HG03045 (cell line): ENCODE measurements around the gene SAE1.
"Not testable (repeated sequence)": the region's sequence is repeated elsewhere in the genome, so short reads cannot be mapped to it uniquely, and the experiment has no call there.

Experiments
- ATAC-seq: cut with Tn5 transposase; IDR thresholded peaks from one replicate; pipeline ENCODE4 v1.9.1; 2021; ENCODE audit warnings: mild to moderate bottlenecking, moderate library complexity; ENCODE audit not compliant: unreplicated experiment

SAE1 gene

DNA sequence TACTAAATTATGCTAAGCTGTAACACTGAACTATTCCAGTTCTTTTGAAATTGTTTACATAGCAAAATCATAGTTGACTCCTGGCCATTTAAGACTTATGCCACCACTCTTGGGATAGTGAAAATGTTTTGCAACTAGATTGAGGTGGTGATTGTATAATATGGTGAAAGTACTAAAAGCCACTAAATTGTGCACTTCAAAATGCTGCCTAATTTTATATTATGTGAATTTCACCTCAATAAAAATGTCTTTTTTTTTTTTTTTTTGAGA is 5.0 kb upstream of the SAE1 start:
- ATAC-seq = no peak

DNA sequence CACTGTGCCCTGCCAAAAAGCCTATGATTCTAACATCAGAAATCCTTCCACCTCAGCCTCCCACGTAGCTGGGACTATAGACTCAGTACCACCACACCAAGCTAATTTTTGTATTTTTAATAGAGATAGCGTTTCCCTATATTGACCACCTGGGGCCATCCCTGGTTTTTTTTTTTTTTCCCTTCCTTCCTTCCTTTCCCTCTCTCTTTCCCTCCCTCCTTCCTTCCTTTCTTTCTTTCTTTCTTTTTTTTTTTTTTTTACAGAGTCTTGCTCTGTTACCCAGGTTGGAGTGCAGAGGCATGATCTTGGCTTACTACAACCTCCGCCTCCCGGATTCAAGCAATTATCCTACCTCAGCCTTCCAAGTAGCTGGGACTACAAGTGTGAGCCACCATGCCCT is 1.1 kb upstream of the SAE1 start:
- ATAC-seq = no peak

DNA sequence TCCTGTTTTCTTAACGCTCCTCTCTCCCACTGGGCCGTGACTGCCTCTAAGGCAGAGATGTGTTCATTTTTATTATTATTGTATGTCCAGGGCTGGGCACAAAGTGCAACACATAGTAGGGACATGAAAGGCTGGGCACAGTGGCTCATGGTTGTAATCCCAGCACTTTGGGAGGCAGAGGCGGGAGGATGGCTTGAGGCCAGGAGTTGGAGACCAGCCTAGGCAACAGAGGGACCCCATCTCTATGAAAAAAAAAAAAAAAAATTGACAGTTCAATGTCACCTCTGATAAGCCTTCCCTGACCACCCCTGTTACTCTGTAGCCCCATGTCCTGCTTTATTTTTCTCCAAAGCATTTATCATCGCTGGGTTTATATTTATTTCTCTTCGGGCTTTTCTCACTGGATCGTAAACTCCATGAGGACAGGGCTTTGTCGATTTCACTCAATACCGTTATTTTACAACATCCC is 481 bp upstream of the SAE1 start:
- no peak for ATAC-seq

DNA sequence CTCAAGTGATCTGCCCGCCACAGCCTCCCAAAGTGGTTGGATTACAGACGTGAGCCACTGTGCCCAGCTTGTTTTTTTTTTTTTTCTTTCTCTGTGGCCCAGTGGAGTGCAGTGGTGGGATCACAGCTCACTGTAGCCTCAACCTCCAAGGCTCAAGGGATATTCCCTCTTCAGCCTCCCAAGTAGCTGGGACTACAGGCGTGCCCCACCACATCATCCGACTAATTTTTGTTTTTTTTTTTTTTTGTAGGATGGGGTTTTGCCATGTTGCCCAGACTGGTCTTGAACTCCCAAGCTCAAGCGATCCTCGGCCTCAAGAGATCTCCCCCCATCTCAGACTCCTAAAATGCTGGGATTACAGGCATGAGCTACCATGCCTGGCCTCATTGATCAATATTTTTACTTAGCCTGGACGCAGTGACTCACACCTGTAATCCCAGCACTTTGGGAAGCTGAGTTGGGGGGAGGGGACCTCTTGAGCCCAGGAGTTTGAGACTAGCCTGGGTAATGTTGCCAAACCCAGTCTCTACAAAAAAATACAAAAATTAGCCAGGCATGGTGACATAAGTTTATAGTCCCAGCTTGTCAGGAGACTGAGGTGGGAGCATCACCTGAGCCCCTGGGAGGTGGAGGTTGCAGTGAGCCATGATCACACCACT is 1.7 kb downstream of the SAE1 start:
- ATAC-seq = no peak

DNA sequence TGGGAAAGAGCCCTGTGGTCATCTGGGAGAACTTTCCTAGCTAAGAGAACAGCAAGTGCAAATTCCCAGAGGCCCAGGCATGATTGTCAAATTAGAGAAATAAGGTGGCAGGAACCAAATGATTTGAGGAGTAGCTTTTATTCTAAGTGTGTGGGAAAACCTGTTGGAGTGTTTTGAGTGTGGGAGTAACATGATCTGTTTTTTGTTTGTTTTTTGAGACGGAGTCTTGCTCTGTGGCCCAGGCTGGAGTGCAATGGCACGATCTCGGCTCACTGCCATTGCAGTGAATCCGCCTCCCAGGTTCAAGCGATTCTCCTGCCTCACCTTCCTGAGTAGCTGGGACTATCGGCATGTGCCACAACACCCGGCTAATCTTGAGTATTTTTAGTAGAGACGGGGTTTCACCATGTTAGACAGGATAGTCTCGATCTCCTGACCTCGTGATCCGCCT is 2.4 kb downstream of the SAE1 start:
- ATAC-seq = no peak

DNA sequence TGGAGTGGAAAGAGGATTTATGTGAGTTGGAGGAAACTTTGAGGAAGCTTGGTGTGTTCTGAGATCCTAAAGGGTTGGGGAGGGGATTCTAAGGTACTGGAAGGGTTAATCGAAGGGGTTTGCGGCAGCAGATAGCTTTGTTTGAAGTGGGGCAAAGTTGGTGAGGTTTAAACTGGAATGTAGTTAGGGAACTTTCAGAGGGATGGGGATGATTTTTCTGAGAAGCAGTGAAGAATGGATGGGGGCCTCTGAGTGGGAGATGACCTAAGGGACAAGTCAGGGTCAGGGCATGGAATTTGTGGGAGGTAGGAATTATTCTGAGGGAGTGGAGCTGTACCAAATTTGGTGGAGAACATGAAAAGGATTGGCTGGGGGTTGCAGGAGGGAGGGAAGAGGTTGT is 3.9 kb downstream of the SAE1 start:
- no peak for ATAC-seq

DNA sequence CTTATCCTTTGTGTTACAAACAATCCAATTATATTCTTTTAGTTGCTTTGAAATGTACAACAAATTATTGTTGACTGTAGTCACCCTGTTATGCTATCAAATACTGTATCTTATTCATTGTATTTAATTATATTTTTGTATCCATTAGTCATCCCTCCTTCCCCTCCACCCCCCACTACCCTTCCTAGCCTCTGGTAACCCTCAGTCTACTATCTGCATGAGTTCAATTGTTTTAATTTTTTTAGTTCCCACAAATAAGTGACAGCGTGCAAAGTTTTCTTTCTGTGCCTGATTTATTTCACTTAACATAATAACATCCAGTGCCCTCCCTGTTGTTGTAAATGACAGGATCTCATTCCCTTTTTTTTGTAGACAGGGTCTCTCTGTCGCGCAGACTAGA is 4.5 kb downstream of the SAE1 start:
- ATAC-seq = no peak

DNA sequence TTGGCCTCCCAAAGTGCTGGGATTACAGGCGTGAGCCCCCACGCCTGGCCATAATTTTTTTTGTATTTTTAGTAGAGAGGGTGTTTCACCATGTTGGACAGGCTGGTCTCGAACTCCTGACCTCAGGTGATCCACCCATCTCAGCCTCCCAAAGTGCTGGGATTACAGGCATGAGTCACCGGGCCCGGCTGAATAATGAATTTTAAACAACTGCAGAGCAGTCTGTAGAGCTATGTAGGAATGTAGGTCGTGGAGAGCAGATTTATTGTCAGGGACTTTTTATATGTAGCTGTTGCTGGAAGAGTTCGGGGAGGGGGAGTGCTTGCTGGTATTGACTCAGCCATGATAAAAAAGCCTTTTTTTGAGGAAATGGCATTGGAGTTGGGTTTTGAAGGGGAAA is 10.6 kb downstream of the SAE1 start:
- ATAC-seq = not testable (repeated sequence)

DNA sequence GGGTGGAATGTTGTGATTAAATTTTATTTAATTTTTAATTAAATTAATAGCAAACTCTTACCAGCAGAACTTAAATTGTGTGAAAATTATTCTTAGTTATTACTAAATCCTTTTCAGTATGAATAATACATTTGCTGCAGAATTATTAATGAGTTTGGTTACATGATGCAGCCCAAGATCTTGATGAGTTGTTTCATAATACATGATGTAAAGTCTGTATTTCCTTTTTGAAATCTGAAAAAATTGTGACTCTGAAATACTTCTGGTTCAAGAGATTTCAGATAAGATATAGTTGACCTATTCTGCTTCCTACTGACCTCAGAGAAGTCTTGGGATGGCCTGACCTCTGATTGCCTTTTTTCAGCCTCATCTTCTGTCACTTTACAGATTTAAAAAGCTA is 11.1 kb downstream of the SAE1 start:
- no peak for ATAC-seq

DNA sequence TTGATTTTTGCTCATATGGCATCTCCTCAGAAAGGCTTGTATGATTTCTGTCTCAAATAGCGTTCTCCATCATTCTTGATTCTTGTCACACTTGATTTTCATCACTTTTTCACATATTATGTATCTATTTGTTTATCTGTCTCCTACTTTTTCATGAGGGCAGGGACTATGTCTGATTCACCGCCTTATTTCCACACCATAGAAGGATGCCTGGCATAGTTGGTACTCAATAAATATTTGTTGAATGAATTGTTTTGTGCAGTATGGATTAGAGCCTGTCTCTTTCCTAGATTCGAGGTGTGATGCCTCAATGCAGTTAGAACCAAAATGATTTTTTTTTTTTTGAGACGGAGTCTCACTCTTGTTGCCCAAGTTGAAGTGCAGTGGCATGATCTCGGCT is 12.1 kb downstream of the SAE1 start:
- no peak for ATAC-seq

DNA sequence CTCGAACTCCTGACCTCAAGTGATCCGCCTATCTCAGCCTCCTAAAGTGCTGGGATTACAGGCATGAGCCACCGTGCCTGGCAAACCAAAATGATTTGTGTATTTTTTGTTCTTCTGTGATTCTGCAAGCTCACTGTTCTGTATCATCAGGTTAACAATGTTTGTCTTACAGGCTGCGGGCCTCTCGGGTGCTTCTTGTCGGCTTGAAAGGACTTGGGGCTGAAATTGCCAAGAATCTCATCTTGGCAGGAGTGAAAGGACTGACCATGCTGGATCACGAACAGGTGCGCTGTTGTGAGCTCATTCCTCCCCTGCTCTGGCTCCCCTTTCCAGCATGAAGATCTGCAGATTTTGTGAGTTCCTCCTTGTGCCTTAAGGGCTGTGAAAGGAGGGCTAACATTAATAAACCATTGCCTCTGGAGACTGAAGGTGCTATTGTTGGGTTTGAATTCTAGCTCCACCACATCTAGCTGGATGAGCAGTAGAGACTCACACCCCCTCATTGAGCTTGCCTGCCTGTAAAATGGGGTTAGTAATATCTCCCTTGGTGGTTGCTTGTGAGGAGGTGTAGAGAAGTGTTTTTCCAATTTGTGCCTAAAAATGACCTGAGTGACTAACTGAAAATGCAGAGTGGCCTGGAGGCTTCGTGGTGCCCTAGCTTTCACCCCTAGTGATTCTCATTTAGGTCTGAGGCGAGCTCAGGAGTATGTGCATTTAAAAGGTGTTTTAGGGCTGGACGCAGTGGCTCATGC is 12.9 kb downstream of the SAE1 start:
- ATAC-seq = no peak

DNA sequence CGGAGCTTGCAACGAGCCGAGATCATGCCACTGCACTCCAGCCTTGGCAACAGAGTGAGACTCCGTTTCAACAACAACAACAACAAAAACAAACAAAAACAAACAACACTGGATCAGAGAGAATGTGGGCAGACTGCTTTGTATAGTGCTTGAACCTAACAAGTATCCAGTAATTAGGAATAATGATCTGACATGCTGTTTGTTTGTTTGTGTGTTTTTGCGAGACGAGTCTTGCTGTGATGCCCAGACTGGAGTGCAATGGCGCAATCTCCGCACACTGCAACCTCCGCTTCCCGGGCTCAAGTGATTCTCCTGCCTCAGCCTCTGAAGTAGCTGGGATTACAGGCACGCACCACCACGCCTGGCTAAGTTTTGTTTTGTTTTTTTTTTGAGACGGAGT is 14.0 kb downstream of the SAE1 start:
- ATAC-seq = no peak

DNA sequence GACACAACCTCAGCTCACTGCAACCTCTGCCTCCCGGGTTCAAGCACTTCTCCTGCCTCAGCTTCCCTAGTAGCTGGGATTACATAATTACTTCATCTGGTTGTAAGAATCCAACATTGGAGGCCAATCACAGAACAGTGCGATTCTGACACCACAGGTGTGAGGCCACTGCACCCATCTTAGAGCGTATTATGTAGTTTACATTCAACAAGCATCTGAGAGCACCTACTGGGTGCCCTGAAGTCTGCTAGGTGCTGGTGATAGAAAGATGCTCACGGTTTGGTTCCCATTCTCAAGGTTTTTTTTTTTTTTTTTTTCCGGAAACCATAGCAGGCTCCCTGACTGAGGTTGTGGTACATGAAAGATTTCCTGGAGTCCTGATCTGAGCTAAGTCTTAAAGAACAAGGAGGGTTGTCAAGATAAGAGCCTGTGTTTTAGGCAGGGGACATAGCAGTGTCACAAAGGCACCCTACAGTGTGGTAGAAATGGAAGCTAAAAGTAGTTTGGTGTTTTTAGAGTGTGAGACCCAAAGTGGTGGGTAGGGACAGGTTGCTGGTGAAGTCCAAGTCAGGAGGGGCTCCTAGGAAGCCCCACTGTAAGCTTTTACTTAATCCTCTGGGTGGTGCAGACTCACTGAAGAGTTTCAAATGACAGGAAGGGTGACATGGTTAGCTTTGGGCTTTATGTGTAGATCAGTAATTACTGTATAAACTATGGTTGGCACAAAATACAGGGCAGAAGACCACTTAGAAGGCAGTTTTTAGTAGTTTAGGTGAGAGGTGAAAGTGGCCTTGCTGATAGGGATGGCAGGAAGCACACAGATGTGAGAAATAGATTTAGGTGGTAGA is 15.2 kb downstream of the SAE1 start:
- ATAC-seq = no peak

DNA sequence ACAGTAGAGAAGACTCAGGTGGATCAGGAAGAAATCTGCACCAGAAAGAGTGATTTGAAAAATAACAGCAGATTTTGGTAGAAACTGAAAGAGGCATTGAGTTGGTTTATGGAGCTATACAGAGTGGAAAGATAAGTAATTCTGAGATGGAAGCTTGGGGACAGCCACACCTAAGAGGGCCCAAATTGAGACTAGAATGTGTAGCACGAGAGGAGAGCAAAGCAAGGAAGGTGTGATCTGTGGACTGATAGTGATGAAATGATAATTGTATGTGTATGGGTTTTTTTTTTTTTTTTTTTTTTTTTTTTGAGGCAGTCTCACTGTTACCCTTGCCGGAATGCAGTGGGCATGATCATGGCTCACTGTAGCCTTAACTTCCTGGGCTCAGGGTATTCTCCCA is 16.3 kb downstream of the SAE1 start:
- ATAC-seq = no peak

DNA sequence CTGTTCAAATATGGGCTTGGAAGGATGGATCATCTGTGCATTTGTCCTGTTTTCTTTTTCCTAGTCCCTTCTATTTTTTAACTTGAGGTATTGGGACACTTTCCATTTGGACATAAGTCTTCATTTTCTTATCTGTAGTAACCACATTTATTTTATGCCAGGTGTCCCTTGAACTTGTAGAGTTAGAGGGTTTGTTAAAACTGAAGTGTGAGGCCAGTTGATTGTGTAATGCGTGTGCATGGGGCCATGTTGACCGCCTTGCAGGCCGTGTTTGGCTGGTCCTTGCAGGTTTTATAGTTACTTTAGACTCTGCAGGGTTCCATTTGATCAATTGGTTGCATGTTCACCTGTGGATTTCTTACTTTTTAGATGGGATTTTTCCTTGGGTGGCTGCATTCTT is 21.0 kb downstream of the SAE1 start:
- ATAC-seq = no peak

DNA sequence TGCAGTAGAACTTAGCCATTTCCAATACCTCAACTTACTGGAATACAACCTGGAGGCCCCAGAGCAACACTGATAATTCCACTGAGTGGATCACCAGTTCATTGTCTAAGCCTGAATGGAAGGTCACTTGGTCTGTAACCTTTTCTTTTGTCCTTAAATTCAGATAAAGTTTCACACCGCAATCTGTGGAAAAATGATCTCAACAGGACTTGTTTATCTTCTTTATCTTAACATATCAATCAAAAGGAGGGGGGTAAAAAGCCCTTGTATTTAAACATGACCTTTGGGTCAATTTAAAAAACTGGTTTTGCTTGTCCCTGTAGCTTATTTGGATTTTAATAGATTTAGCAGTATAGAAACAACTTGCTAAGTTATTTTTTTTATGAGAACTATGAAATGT is 21.6 kb downstream of the SAE1 start:
- ATAC-seq = no peak

DNA sequence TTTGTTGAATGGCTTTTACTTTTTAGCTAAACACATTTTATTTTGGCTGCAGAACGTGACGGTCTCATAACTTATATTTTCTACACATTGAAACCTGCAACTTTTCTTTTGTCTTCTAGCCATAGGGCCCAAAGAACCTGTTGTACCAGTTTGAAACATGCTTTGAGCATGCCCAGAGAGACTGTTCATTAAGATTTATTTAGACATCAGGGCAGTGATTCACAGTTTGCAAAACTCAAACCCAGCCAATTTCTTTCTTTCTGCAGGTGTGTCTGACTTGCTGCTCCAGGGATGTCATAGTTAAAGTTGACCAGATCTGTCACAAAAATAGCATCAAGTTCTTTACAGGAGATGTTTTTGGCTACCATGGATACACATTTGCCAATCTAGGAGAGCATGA is 22.0 kb downstream of the SAE1 start:
- no peak for ATAC-seq

DNA sequence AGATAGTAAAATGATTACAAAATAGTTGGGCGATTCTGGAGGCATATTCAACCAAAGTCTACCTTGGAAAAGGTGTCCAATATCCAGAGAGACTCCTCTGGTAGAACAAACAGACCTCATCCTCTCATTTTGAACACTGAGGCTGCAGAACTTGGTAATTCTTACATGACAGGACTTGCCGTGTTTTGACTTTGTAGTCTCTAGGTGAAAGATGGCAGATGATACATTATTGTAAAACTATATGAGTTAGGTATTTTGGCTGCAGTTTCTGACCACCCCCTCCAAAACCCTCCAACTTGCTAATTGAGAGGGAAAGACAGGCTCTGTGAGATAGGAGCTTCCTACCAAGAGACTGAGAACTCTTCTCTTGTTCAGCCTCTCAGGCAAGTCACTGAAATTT is 22.6 kb downstream of the SAE1 start:
- no peak for ATAC-seq

DNA sequence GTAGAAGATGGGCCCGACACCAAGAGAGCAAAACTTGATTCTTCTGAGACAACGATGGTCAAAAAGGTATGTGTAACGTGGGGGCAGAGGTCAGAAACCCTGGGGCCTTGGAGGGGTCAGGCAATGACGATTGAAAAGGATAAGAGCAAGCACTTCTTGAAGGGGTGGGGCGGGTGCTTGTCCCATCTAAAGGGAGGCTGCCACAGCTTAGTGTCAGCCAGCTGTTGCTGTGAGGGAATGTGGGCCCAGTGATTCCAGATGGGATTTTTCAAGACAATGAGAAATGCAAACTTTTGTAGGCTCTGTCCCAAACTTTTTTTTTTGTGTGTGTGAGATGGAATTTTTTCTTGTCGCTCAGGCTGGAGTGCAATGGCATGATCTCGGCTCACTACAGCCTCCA is 24.5 kb downstream of the SAE1 start:
- ATAC-seq = no peak

DNA sequence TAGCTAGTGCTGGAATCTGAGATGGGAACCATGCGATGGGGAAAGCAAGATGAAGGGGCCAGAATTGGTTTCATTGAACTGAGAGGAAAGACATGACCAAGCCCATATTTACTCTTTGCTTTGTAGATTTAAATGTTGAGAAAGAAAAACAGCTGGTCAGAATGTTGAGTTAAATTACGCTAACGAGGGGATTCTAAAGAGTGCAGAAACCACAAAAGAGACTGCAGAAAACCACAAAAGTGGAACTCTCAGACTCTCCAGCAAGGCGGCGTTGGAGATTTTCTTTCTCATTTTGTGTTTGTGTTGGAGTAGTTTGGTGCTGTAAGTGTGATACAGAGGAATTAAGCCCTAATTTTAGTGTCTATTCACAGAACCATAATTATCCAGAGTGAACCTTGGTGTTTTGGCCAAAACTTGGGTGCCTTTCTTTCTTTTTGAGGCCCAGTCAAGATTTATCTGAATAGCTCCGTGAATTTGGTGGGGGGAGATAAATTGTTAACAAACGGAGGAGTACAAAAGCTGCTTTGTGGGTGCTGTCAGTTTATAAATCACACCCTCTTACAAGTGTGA is 26.3 kb downstream of the SAE1 start:
- no peak for ATAC-seq

DNA sequence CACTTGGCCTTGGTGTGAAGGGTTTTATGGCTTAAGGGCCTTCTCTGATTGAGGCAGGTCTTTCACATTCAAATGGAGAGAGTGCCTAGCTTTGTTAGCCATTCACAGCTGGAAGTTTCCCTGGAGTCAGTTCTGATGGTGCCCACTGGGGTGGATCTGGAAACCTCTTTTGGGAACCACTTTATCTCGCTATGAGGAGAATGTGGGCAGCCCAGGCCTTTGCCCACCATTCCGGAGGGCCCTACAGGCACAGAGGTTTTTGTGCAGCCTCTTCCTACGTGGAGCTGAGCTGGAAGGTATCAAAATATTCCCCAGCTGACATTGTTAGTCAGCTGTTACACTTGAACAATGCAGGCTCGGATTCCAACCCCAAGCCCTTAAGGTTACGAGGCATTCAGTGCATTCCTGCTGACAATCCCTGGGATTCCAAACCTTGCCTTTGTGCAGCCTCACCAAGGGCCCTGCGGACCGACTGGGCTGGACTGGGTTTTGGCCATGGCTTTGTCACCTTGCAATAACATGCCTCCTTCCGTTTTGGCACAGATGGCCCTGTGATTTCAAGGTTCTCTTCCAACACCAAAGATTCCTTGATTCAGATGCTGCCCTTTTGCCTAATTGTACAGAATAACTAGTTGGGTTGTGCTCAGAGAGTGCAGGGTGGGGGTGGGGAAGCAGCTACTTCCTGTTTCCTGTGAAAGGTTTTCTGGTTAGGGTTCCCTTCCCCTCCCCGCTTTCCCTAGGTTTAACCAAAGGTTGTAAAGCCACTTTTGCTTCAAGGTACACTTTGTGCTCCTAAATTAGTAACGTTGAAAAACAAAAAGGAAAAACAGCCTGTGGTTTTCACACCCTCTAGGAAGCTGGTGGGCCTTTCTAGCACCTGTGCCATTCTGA is 27.0 kb downstream of the SAE1 start:
- no peak for ATAC-seq
